HG02588 (cell line): ENCODE results near the gene NKX6-2.
"Not testable (repeated sequence)": the region's sequence is repeated elsewhere in the genome, so short reads cannot be mapped to it uniquely, and the experiment has no call there.

ENCODE experiments used
- ATAC-seq: cut with Tn5 transposase; IDR thresholded peaks from one replicate; pipeline ENCODE4 v1.9.1; 2021; ENCODE audit warnings: mild to moderate bottlenecking, moderate library complexity; ENCODE audit not compliant: unreplicated experiment

The NKX6-2 gene

DNA sequence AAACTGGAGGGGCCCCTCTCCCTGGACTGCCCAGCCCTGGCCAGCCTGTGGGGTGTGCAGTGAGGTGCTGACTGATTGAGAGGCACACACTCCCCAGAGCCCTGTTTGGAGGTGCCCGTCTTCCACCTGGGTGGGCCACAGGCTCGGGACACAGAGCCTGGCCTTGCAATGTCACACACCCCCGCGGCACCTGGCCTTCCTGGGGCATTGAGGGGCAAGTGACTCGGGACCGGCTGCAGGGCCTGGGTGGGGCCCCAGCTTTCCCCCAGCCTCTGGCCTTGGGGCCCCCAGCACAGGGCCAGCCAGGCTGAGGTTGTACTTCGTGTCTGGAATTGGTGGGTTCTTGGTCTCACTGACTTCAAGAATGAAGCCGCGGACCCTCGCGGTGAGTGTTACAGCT lies 13.9 kb upstream of the NKX6-2 start:
- no peak for ATAC-seq

GRCh38 chr10:132798876-132799275 lies 12.9 kb upstream of the NKX6-2 start:
- ATAC-seq = no peak

DNA sequence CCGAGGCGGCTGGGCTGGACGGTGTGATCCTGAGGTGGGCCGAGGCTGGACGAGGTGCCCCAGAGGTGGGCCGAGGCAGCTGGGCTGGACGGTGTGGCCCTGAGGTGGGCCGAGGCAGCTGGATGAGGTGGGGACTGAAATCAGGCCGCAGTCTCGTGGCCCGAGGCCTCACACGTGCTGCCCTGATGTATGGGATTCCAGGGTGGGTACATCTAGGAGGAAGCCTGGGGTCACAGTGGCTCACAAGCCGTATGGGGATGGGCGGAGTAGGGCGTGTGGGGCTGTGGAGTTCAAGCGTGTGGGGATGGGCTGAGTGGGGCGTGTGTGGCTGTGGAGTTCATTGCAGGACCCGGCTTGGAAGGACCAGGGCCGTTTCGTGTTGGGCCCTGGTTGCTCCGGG lies 12.5 kb upstream of the NKX6-2 start:
- no peak for ATAC-seq

DNA sequence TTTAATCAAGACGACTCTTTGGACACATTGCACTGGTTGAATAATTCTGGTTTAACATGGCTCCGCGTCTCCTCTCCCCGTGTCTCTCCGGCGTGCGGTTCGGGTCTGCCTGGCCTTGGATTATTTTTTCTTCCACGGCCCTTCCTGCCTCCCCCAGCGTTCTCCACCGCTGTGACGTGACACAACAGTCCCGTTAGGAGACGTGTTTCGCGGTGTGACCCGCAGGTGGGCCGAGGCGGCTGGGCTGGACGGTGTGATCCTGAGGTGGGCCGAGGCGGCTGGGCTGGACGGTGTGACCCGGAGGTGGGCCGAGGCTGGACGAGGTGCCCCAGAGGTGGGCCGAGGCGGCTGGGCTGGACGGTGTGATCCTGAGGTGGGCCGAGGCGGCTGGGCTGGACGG lies 12.0 kb upstream of the NKX6-2 start:
- ATAC-seq = not testable (repeated sequence)

DNA sequence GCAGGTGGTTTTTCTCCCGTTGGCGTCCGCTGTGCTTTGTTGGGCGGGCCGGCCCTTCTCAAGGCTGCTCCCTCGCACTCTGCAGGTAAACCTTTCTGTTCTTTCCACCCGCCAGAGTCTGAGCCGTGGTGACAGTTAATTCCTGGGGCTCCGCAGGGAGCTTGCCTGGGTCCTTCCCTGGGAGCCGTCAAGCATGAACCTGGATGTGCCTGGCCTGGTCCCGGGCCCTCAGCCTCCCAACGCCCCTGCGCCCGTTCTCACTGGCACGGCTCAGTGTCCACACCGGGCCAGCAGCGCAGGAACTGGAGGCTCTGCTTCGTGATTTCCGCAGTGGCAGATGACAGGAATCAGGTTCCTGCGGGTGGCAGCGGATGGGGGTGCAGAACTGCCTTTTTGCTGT lies 10.9 kb upstream of the NKX6-2 start:
- no peak for ATAC-seq

- ATAC-seq = no peak
Measured at GRCh38 chr10:132793871-132794849, 8.2 kb upstream of the NKX6-2 start.

GRCh38 chr10:132793213-132793612 lies 7.3 kb upstream of the NKX6-2 start:
- no peak for ATAC-seq

DNA sequence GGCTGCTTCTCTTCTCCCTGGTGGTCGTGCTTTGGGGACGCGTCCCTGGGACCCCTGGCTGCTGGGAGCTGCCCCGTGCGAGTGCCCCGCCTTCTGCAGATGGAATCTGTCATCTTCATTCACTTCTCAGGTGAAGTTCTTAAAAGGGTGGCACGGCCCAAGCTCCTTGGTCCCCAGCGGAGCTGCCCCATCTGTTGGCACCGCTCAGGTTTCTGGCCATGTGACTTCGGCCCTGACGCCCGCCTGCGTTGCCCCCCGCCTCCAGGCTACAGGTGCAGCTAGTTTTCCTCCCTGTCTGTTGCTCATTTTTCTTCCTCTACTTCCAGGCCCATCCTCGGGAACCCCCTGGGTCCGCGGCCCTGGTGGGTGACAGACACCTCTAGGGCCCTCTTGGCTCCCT lies 6.8 kb upstream of the NKX6-2 start:
- ATAC-seq = no peak

DNA sequence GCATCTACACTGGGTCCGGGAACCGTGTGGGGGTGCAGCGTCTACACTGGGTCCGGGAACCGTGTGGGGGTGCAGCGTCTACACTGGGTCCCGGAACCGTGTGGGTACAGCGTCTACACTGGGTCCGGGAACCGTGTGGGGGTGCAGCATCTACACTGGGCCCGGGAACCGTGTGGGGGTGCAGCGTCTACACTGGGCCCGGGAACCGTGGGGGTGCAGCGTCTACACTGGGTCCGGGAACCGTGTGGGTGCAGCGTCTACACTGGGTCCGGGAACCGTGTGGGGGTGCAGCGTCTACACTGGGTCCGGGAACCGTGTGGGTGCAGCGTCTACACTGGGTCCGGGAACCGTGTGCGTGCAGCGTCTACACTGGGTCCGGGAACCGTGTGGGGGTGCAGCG lies 6.2 kb upstream of the NKX6-2 start:
- ATAC-seq = not testable (repeated sequence)

DNA sequence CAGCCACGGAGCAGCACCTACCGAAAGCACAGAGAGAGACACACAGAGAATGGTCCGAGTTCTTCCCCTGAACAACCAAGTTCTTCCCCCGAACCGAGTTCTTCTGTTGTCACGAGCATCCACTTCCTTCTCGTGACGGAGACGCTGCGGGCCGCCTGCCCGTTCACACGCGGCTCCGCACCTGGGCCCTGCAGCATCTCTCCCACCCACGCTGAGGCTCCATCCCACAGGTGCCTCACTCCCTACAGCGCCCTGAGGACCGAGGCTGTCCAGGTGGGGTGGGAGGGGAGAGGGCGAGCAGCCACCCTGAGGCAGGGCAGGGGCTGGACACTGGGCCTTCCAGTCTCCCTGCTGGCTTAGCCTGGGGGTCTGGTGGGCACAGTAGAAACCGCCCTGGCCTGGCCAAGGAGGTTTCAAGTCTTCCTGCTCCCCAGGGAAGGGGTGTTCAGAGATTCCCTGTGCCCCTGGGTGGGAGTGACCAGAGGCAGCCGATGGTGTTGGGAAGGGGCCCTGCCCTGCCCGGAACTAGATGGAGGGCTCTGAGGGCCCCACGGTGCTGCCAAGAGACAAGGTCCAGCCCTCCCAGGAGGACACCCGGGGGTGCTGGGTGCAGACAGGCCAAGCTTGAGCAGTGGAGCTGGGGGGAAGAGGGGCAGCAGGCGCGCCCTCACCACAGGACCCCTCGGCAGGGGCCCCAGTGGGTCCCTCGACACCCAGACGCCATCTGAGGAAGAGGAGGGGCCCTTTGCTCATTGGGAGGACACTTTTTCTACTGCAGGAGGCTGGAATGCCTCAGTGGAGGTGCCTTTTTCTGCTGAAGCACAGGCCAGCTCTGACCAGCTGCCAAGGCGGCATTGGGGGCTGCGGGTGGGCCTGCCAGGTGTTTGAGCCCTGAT lies 5.2 kb upstream of the NKX6-2 start:
- ATAC-seq = no peak

DNA sequence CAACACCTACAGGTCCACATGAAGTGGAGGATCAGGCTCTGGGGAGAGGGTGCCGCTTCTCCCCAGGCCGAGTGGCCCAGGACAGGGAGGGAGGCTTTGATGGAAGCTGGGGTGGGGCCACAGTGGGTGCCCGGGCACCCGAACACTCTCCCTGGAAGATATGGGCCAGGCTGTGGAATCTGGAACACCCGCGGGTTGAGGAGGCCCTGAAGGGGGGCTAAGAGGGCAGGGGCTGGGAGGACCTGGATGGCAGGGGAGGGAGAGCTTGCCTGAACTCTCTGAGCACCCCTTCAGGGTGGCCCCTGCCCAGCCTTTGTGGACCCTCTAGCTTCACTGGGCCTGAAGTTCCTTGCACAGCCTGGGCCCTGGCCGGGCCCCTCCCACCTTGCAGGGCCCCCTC lies 4.5 kb upstream of the NKX6-2 start:
- no peak for ATAC-seq

- ATAC-seq = no peak
Measured at GRCh38 chr10:132789659-132790148, 3.8 kb upstream of the NKX6-2 start.

DNA sequence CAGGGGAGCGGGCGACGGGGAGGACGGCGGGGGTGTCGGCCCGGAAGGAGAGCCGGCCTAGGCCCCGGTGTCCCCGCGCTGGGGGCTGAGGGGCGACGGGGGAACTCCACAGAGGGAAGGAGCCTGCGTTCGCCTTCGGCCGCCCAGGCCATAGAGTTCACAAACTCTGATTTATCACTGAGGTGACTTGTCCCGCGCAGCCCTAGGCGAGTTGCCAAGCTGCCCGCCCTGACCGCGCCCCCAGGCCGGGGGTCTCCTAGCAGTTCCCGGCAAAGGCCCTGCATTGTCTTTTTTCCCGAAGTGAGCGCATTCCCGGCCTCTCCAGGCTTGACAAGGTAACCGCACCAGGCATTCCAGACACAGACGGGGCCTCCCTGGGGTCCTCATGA lies 2.9 kb upstream of the NKX6-2 start:
- no peak for ATAC-seq

GRCh38 chr10:132788180-132788830 lies 2.4 kb upstream of the NKX6-2 start:
- no peak for ATAC-seq

GRCh38 chr10:132787495-132788179 lies 1.7 kb upstream of the NKX6-2 start:
- no peak for ATAC-seq

GRCh38 chr10:132786884-132787494 lies 1.0 kb upstream of the NKX6-2 start:
- no peak for ATAC-seq

DNA sequence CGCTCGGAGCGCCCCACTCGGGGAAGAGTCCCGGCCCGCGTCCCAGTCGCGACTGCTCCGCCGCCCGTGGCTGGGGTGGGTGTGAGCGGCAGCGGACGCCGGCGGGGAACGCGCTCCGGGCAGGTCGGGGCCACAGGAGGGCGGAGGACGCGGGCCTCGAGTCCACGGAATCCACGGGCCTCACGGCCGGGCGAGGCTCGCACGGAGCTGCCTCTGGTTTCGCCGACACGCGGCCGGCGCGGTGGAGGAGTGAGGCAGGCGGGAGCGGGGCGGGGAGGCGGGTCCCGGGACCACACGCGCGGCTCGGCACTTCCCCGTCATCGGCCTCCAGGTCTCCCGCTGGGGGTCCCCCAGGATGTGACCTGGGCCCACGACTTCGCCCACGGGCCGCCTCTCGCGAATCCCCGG lies 533 bp upstream of the NKX6-2 start:
- ATAC-seq = no peak

- ATAC-seq = no peak
Measured at GRCh38 chr10:132784866-132785722, 853 bp downstream of the NKX6-2 start.
